Esophagus squamous epithelium (tissue), 5 donors: ENCODE results near the gene RNF26. TPM values are rescaled to one million over a fixed set of nuclear protein-coding genes. Genes with fewer than 3 reads are reported as not detected.
A peak's percentile ranks its signal among the peaks of the same experiment; 100 is the strongest.

Source experiments
- DNase-seq: peaks from one replicate; lab custom pipeline; 2025; lab: John Stamatoyannopoulos, UW
- H3K27ac ChIP-seq, 4 donors: fragments of 200-600 bp; sonication (generic); one replicate each; pipeline ENCODE4 v1.5.1; 2016 to 2019; ENCODE audit warnings: mild to moderate bottlenecking in 1 of 4
- H3K27me3 ChIP-seq, 4 donors: fragments of 200-600 bp; sonication (generic); 1 replicate in 3 of 4; 2 replicates in 1 of 4; pipeline versions ENCODE4 v1.5.1 to v1.6.0; 2017 to 2021; ENCODE audit warnings: antibody characterized with exemption in 1 of 4
- H3K36me3 ChIP-seq, 3 donors: fragments of 200-600 bp; sonication (generic); one replicate each; pipeline ENCODE4 v1.5.1; 2016 to 2019
- H3K4me1 ChIP-seq, 3 donors: fragments of 200-600 bp; sonication (generic); one replicate each; pipeline ENCODE4 v1.5.1; 2017 to 2019
- H3K4me3 ChIP-seq, 4 donors: fragments of 200-600 bp; sonication (generic); 1 replicate in 3 of 4; 2 replicates in 1 of 4; pipeline ENCODE4 v1.5.1; 2016 to 2019; ENCODE audit warnings: mild to moderate bottlenecking in 2 of 4, moderate library complexity in 1 of 4
- H3K9me3 ChIP-seq, 3 donors: fragments of 200-600 bp; sonication (generic); one replicate each; pipeline ENCODE4 v1.5.1; 2016 to 2019
- CTCF ChIP-seq, 6 experiments: fragments of 450-650 bp in 4 of 6; fragments of 200-600 bp in 2 of 6; sonication (generic) in 2 of 6; IDR thresholded peaks; one replicate each; pipeline ENCODE4 v1.5.1; 2016 to 2019; ENCODE audit warnings: antibody characterized with exemption in 6 of 6, mild to moderate bottlenecking in 4 of 6, moderate library complexity in 4 of 6
- POLR2A ChIP-seq, 4 donors: fragments of 450-650 bp; IDR thresholded peaks; one replicate each; pipeline ENCODE4 v1.6.1; 2017; ENCODE audit warnings: antibody characterized with exemption in 4 of 4, mild to moderate bottlenecking in 4 of 4, moderate library complexity in 3 of 4
- WGBS, 2 donors: methylation state at CpG; one replicate each; pipeline ENCODE4 v1.1.5; 2018; 5-methylcytosine and 5-hydroxymethylcytosine counted together
- intact Hi-C: fragments of 100-400 bp; cut with DNase I; formaldehyde crosslinking; loops from one replicate; pipeline ENCODE4 v1.15.0; 2022
- total RNA-seq, 4 donors: library from RNA; depleted of rRNA; stranded (reverse); fragments of >200 nt; gene quantifications; one replicate each; pipeline ENCODE4 v1.1.0, GENCODE V29; 2016
- donor health status: DM: yes; HTN: yes; CAD: no.

The RNF26 gene
- total RNA-seq, 4 donors from 2014 or later, result 10.5 to 17.9 (median 12.2) TPM

GRCh38 chr11:119346605-119347004 lies 12.3 kb downstream of the RNF26 start, which contains the start of gene MFRP:
MFRP (minus strand) TSS chr11:119346705; CDS start chr11:119346513, 192 bp downstream.
- Histone ChIP-seq H3K4me1 (peaks cover 1 to 6% (median 6%) of the 10 kb centered on the region in 3 donors), H3K27me3 (peaks cover 0 to 23% (median 0%) of the 10 kb centered on the region in 4 donors), H3K27ac (peak within 1 kb of the TSS in 1 of 4 donors; percentile 14), H3K9me3 (no peaks in the 10 kb centered on the region), H3K4me3 (no peak within 1 kb of the TSS), H3K36me3 (no peaks in the 10 kb centered on the region)
- intact Hi-C loops, result no loop called here
- TF ChIP-seq CTCF (IDR thresholded peaks at IDR 0.05) (no peak), POLR2A (IDR thresholded peaks at IDR 0.05) (no peak)
- no peak for DNase-seq
- WGBS, 2 donors, result 41 to 45% methylated on average over 5 to 6 of the region's 6 CpGs

GRCh38 chr11:119347242-119347641 lies 12.9 kb downstream of the RNF26 start:
- DNase-seq, result no peak
- WGBS, 2 donors, result 66 to 69% methylated on average over 2 of the region's 2 CpGs
- H3K4me3 ChIP-seq, result no peak overlapping the region
- H3K36me3 ChIP-seq, result no peaks in the 10 kb centered on the region
- peaks cover 0 to 17% (median 0%) of the 10 kb centered on the region in 4 donors for H3K27me3 ChIP-seq
- no peaks in the 10 kb centered on the region for H3K4me1 ChIP-seq
- no peaks in the 10 kb centered on the region for H3K9me3 ChIP-seq
- intact Hi-C loops, result no loop called here
- H3K27ac ChIP-seq, result peak overlapping the region in 1 of 4 donors; percentile 14
- TF ChIP-seq CTCF (IDR thresholded peaks at IDR 0.05) (no peak), POLR2A (IDR thresholded peaks at IDR 0.05) (no peak)

- Histone ChIP-seq H3K27me3 (peaks cover 0 to 11% (median 0%) of the 10 kb centered on the region in 4 donors), H3K4me3 (no peak overlapping the region), H3K9me3 (no peaks in the 10 kb centered on the region), H3K36me3 (no peaks in the 10 kb centered on the region), H3K27ac (no peak overlapping the region), H3K4me1 (peaks cover 2 to 8% (median 4%) of the 10 kb centered on the region in 3 donors)
- WGBS, 2 donors, result 72 to 87% methylated on average over 9 to 10 of the region's 16 CpGs
- no peak for DNase-seq
- TF ChIP-seq CTCF (IDR thresholded peaks at IDR 0.05), result no peak
- no peak for TF ChIP-seq POLR2A (IDR thresholded peaks at IDR 0.05)
- intact Hi-C loops, result no loop called here
Observed at GRCh38 chr11:119347940-119348605, 13.7 kb downstream of the RNF26 start.

- intact Hi-C loops, result no loop called here
- Histone ChIP-seq H3K27ac (no peak overlapping the region), H3K4me3 (no peak overlapping the region), H3K9me3 (no peaks in the 10 kb centered on the region), H3K36me3 (no peaks in the 10 kb centered on the region), H3K4me1 (peaks cover 5 to 26% (median 14%) of the 10 kb centered on the region in 3 donors), H3K27me3 (peaks cover 0 to 11% (median 0%) of the 10 kb centered on the region in 4 donors)
- no peak for TF ChIP-seq POLR2A (IDR thresholded peaks at IDR 0.05)
- TF ChIP-seq CTCF (IDR thresholded peaks at IDR 0.05), result no peak
- 69 to 78% methylated on average over 6 of the region's 6 CpGs for WGBS, 2 donors
- DNase-seq, result no peak
Observed at GRCh38 chr11:119350302-119350701, 16.0 kb downstream of the RNF26 start.

- H3K4me1 ChIP-seq, result peaks cover 8 to 35% (median 22%) of the 10 kb centered on the region in 3 donors
- H3K4me3 ChIP-seq, result no peak overlapping the region
- intact Hi-C loops, result no loop called here
- H3K27ac ChIP-seq, result no peak overlapping the region
- 44 to 60% methylated on average over 2 of the region's 2 CpGs for WGBS, 2 donors
- no peaks in the 10 kb centered on the region for H3K36me3 ChIP-seq
- DNase-seq, result no peak
- peaks cover 0 to 7% (median 0%) of the 10 kb centered on the region in 4 donors for H3K27me3 ChIP-seq
- H3K9me3 ChIP-seq, result no peaks in the 10 kb centered on the region
- TF ChIP-seq CTCF (IDR thresholded peaks at IDR 0.05), result no peak
- TF ChIP-seq POLR2A (IDR thresholded peaks at IDR 0.05), result no peak
Observed at GRCh38 chr11:119351232-119351631, 16.9 kb downstream of the RNF26 start.
